Transverse colon (tissue), 4 donors: Measurements from ENCODE around the gene RABGGTA. TPM values are rescaled to one million over a fixed set of nuclear protein-coding genes. Genes with fewer than 3 reads are reported as not detected.
"Not testable (repeated sequence)": the region's sequence is repeated elsewhere in the genome, so short reads cannot be mapped to it uniquely, and the experiment has no call there.

Experiments used
- DNase-seq: peaks from one replicate; pipeline ENCODE4 v3.0.0-alpha.2; 2019
- H3K27ac ChIP-seq, 4 donors: fragments of 200-600 bp; sonication (generic); 2 replicates each; pipeline ENCODE4 v1.5.1; 2016 to 2018; ENCODE audit warnings: inconsistent platforms in 4 of 4
- H3K27me3 ChIP-seq: fragments of 200-600 bp; sonication (generic); 2 replicates; pipeline ENCODE4 v1.5.1; 2017; ENCODE audit warnings: inconsistent platforms
- H3K36me3 ChIP-seq, 4 donors: fragments of 200-600 bp; sonication (generic); 2 replicates each; pipeline ENCODE4 v1.5.1; 2017 to 2019; ENCODE audit warnings: inconsistent platforms in 4 of 4
- H3K4me1 ChIP-seq, 4 donors: fragments of 200-600 bp; sonication (generic); 2 replicates each; pipeline ENCODE4 v1.5.1; 2017 to 2020; ENCODE audit warnings: inconsistent platforms in 4 of 4
- H3K4me3 ChIP-seq, 4 donors: fragments of 200-600 bp; sonication (generic); 1 replicate in 1 of 4; 2 replicates in 3 of 4; pipeline versions ENCODE4 v1.5.1 to v1.6.1; 2017 to 2019; ENCODE audit warnings: inconsistent platforms in 4 of 4
- H3K9me3 ChIP-seq, 2 donors: fragments of 200-600 bp; sonication (generic); 2 replicates each; pipeline ENCODE4 v1.5.1; 2017 to 2019; ENCODE audit warnings: inconsistent platforms in 2 of 2
- EP300 ChIP-seq: sonication (generic); formaldehyde crosslinking; IDR thresholded peaks from one replicate; pipeline ENCODE4 v1.6.1; 2017; ENCODE audit warnings: antibody characterized with exemption, low read depth
- POLR2A ChIP-seq: fragments of 450-650 bp; IDR thresholded peaks from one replicate; pipeline ENCODE4 v1.6.1; 2016; ENCODE audit warnings: antibody characterized with exemption, mild to moderate bottlenecking, moderate library complexity
- POLR2AphosphoS5 ChIP-seq, 3 donors: sonication (generic); formaldehyde crosslinking; IDR thresholded peaks; one replicate each; pipeline ENCODE4 v1.6.1; 2016; ENCODE audit warnings: antibody characterized with exemption in 3 of 3
- WGBS, 2 donors: methylation state at CpG; one replicate each; pipeline ENCODE4 v1.1.5; 2018; ENCODE audit warnings: low coverage in 1 of 2; 5-methylcytosine and 5-hydroxymethylcytosine counted together
- in situ Hi-C, 4 donors: fragments of 200-750 bp; cut with MboI; loops; one replicate each; pipeline versions ENCODE4 v1.15.0 to v1.15.1; 2017; ENCODE audit warnings: low sequenced_read_pairs in 3 of 4, low pct_ligation_motif_present in 1 of 4, low pct_unique_long_range_greater_than_20kb in 1 of 4
- intact Hi-C: fragments of 100-400 bp; cut with DNase I; formaldehyde crosslinking; loops from one replicate; pipeline ENCODE4 v1.15.1; 2023; ENCODE audit warnings: low total_unique reads
- total RNA-seq, 4 donors: library from RNA; depleted of rRNA; stranded (reverse); fragments of >200 nt; gene quantifications; one replicate each; pipeline ENCODE4 v1.1.0, GENCODE V29; 2016
- TF ChIP-seq, protein P1 (sequence below), 5 experiments: fragments of 200-600 bp in 3 of 5; fragments of 450-650 bp in 2 of 5; sonication (generic) in 3 of 5; IDR thresholded peaks; 1 replicate in 2 of 5; 2 replicates in 3 of 5; pipeline ENCODE4 v1.5.1; 2016 to 2017; ENCODE audit warnings: antibody characterized with exemption in 5 of 5, inconsistent platforms in 3 of 5, mild to moderate bottlenecking in 2 of 5, moderate library complexity in 1 of 5

The RABGGTA gene
- total RNA-seq, 4 donors from 2014 or later = 47.3 to 227 (median 53.0) TPM

DNA sequence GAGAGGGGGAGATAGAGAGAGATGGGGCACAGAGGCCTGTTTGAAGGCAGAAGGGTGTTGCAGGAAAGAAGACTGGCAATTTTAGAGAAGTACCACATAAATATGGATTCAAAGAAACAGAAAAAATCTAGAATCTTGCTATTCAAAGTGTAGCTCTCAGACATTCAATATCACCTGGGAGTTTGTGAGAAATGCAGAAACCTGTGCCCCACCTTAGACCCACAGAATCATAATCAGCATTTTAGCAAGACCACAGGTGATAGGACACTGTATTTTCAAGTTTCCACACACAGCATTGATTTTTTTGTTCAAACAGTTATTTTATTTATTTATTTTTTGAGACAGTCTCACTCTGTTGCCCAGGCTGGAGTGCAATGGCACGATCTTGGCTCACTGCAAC is 42.5 kb downstream of the RABGGTA start:
- WGBS, 2 donors = 18 to 43% methylated on average over 1 of the region's 1 CpG
- TF ChIP-seq POLR2AphosphoS5 (IDR thresholded peaks at IDR 0.05) (no peak), EP300 (no peak), POLR2A (no peak)
- TF ChIP-seq, protein P1, sequence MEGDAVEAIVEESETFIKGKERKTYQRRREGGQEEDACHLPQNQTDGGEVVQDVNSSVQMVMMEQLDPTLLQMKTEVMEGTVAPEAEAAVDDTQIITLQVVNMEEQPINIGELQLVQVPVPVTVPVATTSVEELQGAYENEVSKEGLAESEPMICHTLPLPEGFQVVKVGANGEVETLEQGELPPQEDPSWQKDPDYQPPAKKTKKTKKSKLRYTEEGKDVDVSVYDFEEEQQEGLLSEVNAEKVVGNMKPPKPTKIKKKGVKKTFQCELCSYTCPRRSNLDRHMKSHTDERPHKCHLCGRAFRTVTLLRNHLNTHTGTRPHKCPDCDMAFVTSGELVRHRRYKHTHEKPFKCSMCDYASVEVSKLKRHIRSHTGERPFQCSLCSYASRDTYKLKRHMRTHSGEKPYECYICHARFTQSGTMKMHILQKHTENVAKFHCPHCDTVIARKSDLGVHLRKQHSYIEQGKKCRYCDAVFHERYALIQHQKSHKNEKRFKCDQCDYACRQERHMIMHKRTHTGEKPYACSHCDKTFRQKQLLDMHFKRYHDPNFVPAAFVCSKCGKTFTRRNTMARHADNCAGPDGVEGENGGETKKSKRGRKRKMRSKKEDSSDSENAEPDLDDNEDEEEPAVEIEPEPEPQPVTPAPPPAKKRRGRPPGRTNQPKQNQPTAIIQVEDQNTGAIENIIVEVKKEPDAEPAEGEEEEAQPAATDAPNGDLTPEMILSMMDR (IDR thresholded peaks at IDR 0.05) = no peak
- Histone ChIP-seq H3K9me3 (no peaks in the 10 kb centered on the region), H3K36me3 (peaks cover 0 to 7% (median 0%) of the 10 kb centered on the region in 4 donors), H3K4me3 (no peak overlapping the region), H3K4me1 (peaks cover 14 to 23% (median 20%) of the 10 kb centered on the region in 4 donors), H3K27me3 (no peaks in the 10 kb centered on the region), H3K27ac (no peak overlapping the region)
- no peak for DNase-seq
- in situ Hi-C loops = loop anchor here in 3 of 4 donors (25.0 kb wide), 1 partner anchor 208 kb away; the partner anchor contains the start of genes CBLN3 (in 3 of the 3), KHNYN (in 3 of the 3) and SDR39U1 (in 3 of the 3)
- intact Hi-C loops = no loop called here

- 67 to 80% methylated on average over 1 of the region's 1 CpG for WGBS, 2 donors
- no peak for TF ChIP-seq POLR2AphosphoS5 (IDR thresholded peaks at IDR 0.05)
- TF ChIP-seq, protein P1 (IDR thresholded peaks at IDR 0.05) = no peak
- TF ChIP-seq POLR2A = no peak
- TF ChIP-seq EP300 = no peak
- Histone ChIP-seq H3K27me3 (no peaks in the 10 kb centered on the region), H3K9me3 (no peaks in the 10 kb centered on the region), H3K27ac (no peak overlapping the region), H3K36me3 (peaks cover 0 to 7% (median 0%) of the 10 kb centered on the region in 4 donors), H3K4me1 (peaks cover 8 to 10% (median 10%) of the 10 kb centered on the region in 4 donors), H3K4me3 (no peak overlapping the region)
- no peak for DNase-seq
- in situ Hi-C loops (loop anchor here in 3 of 4 donors (25.0 kb wide), 1 partner anchor 211 kb away; the partner anchor contains the start of genes CBLN3 (in 3 of the 3), KHNYN (in 3 of the 3) and SDR39U1 (in 3 of the 3)), intact Hi-C loops (no loop called here)
Measured at GRCh38 chr14:24226473-24226872, 44.9 kb downstream of the RABGGTA start.

DNA sequence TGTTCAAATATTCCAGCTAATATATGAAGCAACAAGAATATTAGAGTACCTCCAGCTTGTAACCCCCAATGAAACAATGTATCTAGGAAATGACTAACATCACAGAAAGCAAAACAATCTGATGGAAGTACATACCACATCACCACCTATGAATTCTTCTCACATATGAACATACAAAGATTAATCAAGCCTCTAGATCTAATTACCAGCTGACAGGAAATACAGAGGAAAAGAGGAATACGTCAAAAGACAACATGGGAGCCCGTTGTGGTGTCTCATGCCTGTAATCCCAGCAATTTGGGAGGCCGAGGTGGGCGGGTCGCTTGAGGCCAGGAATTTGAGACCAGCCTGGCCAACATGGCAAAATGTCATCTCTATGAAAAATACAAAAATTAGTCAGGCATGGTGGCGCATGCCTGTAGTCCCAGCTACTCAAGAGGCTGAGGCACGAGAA is 46.8 kb downstream of the RABGGTA start:
- H3K27ac ChIP-seq = no peak overlapping the region
- peaks cover 0 to 7% (median 0%) of the 10 kb centered on the region in 4 donors for H3K36me3 ChIP-seq
- TF ChIP-seq, protein P1 (IDR thresholded peaks at IDR 0.05) = no peak
- TF ChIP-seq EP300 (no peak), POLR2A (no peak), POLR2AphosphoS5 (IDR thresholded peaks at IDR 0.05) (no peak)
- intact Hi-C loops (no loop called here), in situ Hi-C loops (loop anchor here in 3 of 4 donors (25.0 kb wide), 1 partner anchor 213 kb away; the partner anchor contains the start of genes CBLN3 (in 3 of the 3), KHNYN (in 3 of the 3) and SDR39U1 (in 3 of the 3))
- no peaks in the 10 kb centered on the region for H3K27me3 ChIP-seq
- no peak for DNase-seq
- H3K4me1 ChIP-seq = no peaks in the 10 kb centered on the region
- WGBS, 2 donors = 84 to 94% methylated on average over 2 to 7 of the region's 7 CpGs
- no peaks in the 10 kb centered on the region for H3K9me3 ChIP-seq
- H3K4me3 ChIP-seq = no peak overlapping the region

DNA sequence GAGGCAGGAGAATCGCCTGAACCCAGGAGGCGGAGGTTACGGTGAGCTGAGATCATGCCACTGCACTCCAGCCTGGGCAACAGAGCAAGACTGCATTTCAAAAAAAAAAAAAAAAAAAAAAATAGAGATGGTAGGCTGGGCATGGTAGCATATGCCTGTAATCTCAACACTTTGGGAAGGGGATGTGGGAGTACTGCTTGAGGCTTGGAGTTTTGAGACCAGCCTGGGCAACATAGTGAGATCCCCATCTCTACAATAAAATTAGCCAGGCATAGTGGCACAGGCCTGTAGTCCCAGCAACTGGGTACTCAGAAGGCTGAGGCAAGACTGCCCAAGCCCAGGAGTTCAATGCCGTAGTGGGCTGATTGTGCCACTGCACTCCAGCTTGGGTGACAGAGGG is 48.4 kb downstream of the RABGGTA start:
- H3K27ac ChIP-seq, in situ Hi-C loops, H3K9me3 ChIP-seq, H3K4me3 ChIP-seq, intact Hi-C loops, DNase-seq, H3K4me1 ChIP-seq, H3K36me3 ChIP-seq, H3K27me3 ChIP-seq: not testable (repeated sequence)
- 90 to 97% methylated on average over 1 to 4 of the region's 4 CpGs for WGBS, 2 donors

GRCh38 chr14:24219521-24219920 is 51.9 kb downstream of the RABGGTA start:
- intact Hi-C loops (no loop called here), in situ Hi-C loops (no loop called here)
- TF ChIP-seq POLR2AphosphoS5 (IDR thresholded peaks at IDR 0.05) (no peak), EP300 (no peak), POLR2A (no peak)
- TF ChIP-seq, protein P1 (IDR thresholded peaks at IDR 0.05) = no peak
- Histone ChIP-seq H3K4me1 (peaks cover 4 to 13% (median 5%) of the 10 kb centered on the region in 4 donors), H3K9me3 (no peaks in the 10 kb centered on the region), H3K36me3 (no peaks in the 10 kb centered on the region), H3K4me3 (no peak overlapping the region), H3K27ac (no peak overlapping the region), H3K27me3 (no peaks in the 10 kb centered on the region)
- no peak for DNase-seq
- 61 to 63% methylated on average over 3 of the region's 3 CpGs for WGBS, 2 donors
